PC-9 (cell line): ENCODE results near the gene TMIGD2. TPM values are rescaled to one million over a fixed set of nuclear protein-coding genes. Genes with fewer than 3 reads are reported as not detected.

ENCODE experiments used
- BruUV-seq: library from RNA; stranded (reverse); fragments of 400-500 nt; replicated peaks from 2 replicates; lab custom pipeline; 2021; lab: Mats Ljungman, UMichigan
- CTCF ChIA-PET: fragments of 300-600 bp; sonication (Branson Sonifier 250); formaldehyde crosslinking; loops from one replicate; lab custom pipeline; 2022; ENCODE audit warnings: antibody characterized with exemption; lab: Charles Lee
- POLR2A ChIA-PET: fragments of 300-600 bp; sonication (Branson Sonifier 250); formaldehyde crosslinking; loops from one replicate; lab custom pipeline; 2022; ENCODE audit warnings: antibody characterized with exemption; ENCODE audit not compliant: unreplicated experiment; lab: Charles Lee
- DNase-seq, 2 experiments: peaks; one replicate each; pipeline versions ENCODE4 v3.0.0 to v3.0.0-alpha.2; 2015 to 2022; ENCODE audit warnings: mixed read lengths in 1 of 2
- H2AFZ ChIP-seq: fragments of 200-600 bp; sonication (generic); 2 replicates; pipeline ENCODE4 v1.8.1; 2017; ENCODE audit warnings: antibody characterized with exemption
- H3F3A ChIP-seq: fragments of 200-600 bp; sonication (generic); 2 replicates; pipeline ENCODE4 v1.8.1; 2017; ENCODE audit warnings: antibody characterized with exemption, mild to moderate bottlenecking, low read depth; ENCODE audit not compliant: insufficient read depth
- H3K27ac ChIP-seq: fragments of 200-600 bp; sonication (generic); 2 replicates; pipeline ENCODE4 v1.6.1; 2016; ENCODE audit warnings: mixed run types
- H3K27me3 ChIP-seq: fragments of 200-600 bp; sonication (generic); 2 replicates; pipeline ENCODE4 v1.6.1; 2016; ENCODE audit warnings: low read depth, mixed run types; ENCODE audit not compliant: insufficient read depth
- H3K36me3 ChIP-seq: fragments of 200-600 bp; sonication (generic); 2 replicates; pipeline ENCODE4 v1.6.1; 2016; ENCODE audit warnings: low read depth, mixed run types
- H3K4me1 ChIP-seq: fragments of 200-600 bp; sonication (generic); replicated peaks from 2 replicates; pipeline ENCODE4 v1.6.1; 2016; ENCODE audit warnings: mixed run types; ENCODE audit not compliant: insufficient read depth
- H3K4me2 ChIP-seq: fragments of 200-600 bp; sonication (generic); 2 replicates; pipeline ENCODE4 v1.6.1; 2017; ENCODE audit warnings: mixed run types
- H3K4me3 ChIP-seq: fragments of 200-600 bp; sonication (generic); 2 replicates; pipeline ENCODE4 v1.6.1; 2016; ENCODE audit warnings: mixed run types
- H3K79me2 ChIP-seq: fragments of 200-600 bp; sonication (generic); 2 replicates; pipeline ENCODE4 v1.6.1; 2017; ENCODE audit warnings: low read depth, mixed run types
- H3K9me2 ChIP-seq: fragments of 200-600 bp; sonication (generic); 2 replicates; pipeline ENCODE4 v1.8.1; 2017; ENCODE audit warnings: mild to moderate bottlenecking; ENCODE audit not compliant: insufficient read depth
- H3K9me3 ChIP-seq: fragments of 200-600 bp; sonication (generic); 2 replicates; pipeline ENCODE4 v1.8.1; 2016; ENCODE audit warnings: low read depth; ENCODE audit not compliant: insufficient read depth
- H4K20me1 ChIP-seq: fragments of 200-600 bp; sonication (generic); 2 replicates; pipeline ENCODE4 v1.8.1; 2017; ENCODE audit not compliant: insufficient read depth
- EZH2 ChIP-seq: fragments of 200-600 bp; sonication (generic); IDR thresholded peaks from 2 replicates; pipeline ENCODE4 v1.8.0; 2017; ENCODE audit warnings: antibody characterized with exemption, low read depth
- intact Hi-C: fragments of 100-400 bp; cut with micrococcal nuclease; formaldehyde crosslinking; loops from one replicate; pipeline ENCODE4 v1.10.0; 2022; ENCODE audit not compliant: unreplicated experiment
- total RNA-seq: library from RNA; stranded (reverse); gene quantifications from 2 replicates; pipeline ENCODE4 v1.2.3, GENCODE V29; 2021
- TF ChIP-seq, protein P1 (sequence below): fragments of 200-600 bp; sonication (generic); conservative IDR thresholded peaks from 2 replicates; pipeline ENCODE4 v1.6.1; 2017; ENCODE audit warnings: mixed run types, antibody characterized with exemption, mild to moderate bottlenecking, moderate library complexity

TMIGD2 gene
- total RNA-seq, 1 experiment from 2014 or later = not detected

DNA sequence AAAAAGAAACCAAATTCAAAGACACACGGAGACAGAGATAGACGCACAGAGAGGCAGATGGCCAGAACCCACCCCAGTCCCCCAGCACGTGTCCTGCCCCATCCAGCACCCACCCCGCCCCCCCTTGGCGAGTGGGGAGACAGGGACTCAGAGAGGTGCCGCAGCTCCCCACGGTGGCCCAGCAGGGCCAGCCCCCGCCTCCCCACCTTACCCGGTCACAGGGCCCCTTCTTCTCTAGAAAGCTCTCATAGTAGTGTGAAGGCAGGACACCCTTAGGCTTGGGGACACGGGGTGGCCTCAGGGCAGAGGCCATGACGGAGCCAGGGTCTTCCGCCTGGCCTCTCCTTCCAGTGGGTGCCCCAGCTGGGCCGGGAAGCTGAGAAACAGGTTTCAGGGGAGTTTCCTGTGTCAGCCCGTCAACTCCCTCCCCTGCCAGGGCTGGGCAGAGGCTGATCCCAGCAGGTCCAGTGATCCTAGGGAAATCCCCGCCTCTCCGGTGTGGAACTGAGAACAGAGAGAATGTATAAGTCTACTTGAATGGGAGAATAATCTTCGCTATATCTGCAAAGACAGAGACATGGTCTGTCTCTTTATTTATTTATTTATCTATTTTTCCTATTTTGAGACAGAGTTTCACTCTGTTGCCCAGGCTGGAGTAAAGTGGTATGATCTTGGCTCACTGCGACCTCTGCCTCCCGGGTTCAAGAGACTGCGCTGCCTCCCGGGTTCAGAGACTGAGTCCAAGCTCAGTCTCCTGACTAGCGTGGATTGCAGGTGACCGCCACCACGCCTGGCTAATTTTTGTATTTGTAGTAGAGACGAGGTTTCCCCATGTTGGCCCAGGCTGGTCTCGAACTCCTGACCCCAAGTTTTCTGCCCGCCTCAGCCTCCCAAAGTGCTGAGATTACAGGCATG lies 36.5 kb upstream of the TMIGD2 start, which contains the start of gene STAP2:
Gene STAP2 (minus strand): TSS at position 387 of the 915 bp plus-strand sequence. CDS start 74 bp downstream, at position 313.
- Histone ChIP-seq H3K9me3 (no peaks in the 10 kb centered on the region), H3F3A (no peaks in the 10 kb centered on the region), H3K27me3 (no peaks in the 10 kb centered on the region), H3K36me3 (no peaks in the 10 kb centered on the region), H3K4me3 (peak within 1 kb of the TSS; percentile 64), H3K27ac (no peak within 1 kb of the TSS), H3K9me2 (no peaks in the 10 kb centered on the region), H2AFZ (peak within 1 kb of the TSS; percentile 75), H3K4me1 (no peaks in the 10 kb centered on the region), H3K79me2 (no peaks in the 10 kb centered on the region), H4K20me1 (no peaks in the 10 kb centered on the region), H3K4me2 (peak within 1 kb of the TSS; percentile 91)
- TF ChIP-seq, protein P1, sequence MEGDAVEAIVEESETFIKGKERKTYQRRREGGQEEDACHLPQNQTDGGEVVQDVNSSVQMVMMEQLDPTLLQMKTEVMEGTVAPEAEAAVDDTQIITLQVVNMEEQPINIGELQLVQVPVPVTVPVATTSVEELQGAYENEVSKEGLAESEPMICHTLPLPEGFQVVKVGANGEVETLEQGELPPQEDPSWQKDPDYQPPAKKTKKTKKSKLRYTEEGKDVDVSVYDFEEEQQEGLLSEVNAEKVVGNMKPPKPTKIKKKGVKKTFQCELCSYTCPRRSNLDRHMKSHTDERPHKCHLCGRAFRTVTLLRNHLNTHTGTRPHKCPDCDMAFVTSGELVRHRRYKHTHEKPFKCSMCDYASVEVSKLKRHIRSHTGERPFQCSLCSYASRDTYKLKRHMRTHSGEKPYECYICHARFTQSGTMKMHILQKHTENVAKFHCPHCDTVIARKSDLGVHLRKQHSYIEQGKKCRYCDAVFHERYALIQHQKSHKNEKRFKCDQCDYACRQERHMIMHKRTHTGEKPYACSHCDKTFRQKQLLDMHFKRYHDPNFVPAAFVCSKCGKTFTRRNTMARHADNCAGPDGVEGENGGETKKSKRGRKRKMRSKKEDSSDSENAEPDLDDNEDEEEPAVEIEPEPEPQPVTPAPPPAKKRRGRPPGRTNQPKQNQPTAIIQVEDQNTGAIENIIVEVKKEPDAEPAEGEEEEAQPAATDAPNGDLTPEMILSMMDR = no peak
- no peak for TF ChIP-seq EZH2
- ChIA-PET CTCF (interaction anchor here (0.6 to 1.2 kb wide), 2 partner anchors 10 to 14 kb away, joined by 3 to 10 read pairs; no protein-coding TSS in a partner anchor), POLR2A (interaction anchor here (0.6 to 0.7 kb wide), 3 partner anchors 60 to 134 kb away, joined by 4 to 9 read pairs (median 7); no protein-coding TSS in a partner anchor)
- peak; percentile 68 to 70 for DNase-seq
- no TSS peak for BruUV-seq
- intact Hi-C loops = no loop called here

DNA sequence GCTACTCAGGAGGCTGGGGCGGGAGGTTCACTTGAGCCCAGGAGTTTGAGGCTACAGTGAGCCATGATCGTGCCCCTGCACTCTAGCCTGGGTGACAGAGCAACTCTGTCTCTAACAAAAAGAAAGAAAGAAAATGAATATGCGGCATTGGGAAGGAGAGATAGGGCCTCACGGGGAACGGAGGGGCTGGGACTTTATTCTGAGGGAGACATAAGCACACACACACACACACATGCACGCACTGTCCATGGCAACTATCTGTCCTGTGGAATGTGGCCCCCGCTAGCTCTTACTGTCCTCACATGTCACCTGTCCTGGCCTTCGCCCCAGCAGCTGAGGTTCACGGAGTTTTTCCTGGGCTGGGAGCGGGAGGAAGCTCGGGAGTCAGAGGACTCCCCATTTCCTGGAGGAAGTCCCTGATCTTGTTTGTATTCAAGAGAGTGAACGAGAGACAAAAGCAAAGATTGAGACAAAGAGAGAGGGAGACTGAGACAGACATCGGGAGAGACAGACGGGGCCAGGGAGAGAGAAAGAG lies 35.8 kb upstream of the TMIGD2 start:
- Histone ChIP-seq H3F3A (no peaks in the 10 kb centered on the region), H3K36me3 (no peaks in the 10 kb centered on the region), H3K4me1 (no peaks in the 10 kb centered on the region), H3K79me2 (no peaks in the 10 kb centered on the region), H3K4me3 (peak overlapping the region; percentile 64), H4K20me1 (no peaks in the 10 kb centered on the region), H3K27me3 (no peaks in the 10 kb centered on the region), H2AFZ (peak overlapping the region; percentile 75), H3K9me3 (no peaks in the 10 kb centered on the region), H3K27ac (no peak overlapping the region), H3K4me2 (peak overlapping the region; percentile 91), H3K9me2 (no peaks in the 10 kb centered on the region)
- no peak for DNase-seq
- ChIA-PET CTCF (interaction anchor here (1.2 kb wide), 1 partner anchor 15 kb away, joined by 3 read pairs; no protein-coding TSS in a partner anchor), POLR2A (interaction anchor here (0.6 to 0.7 kb wide), 3 partner anchors 61 to 134 kb away, joined by 4 to 9 read pairs (median 7); no protein-coding TSS in a partner anchor)
- intact Hi-C loops = no loop called here
- no TSS peak for BruUV-seq
- TF ChIP-seq EZH2 = no peak

DNA sequence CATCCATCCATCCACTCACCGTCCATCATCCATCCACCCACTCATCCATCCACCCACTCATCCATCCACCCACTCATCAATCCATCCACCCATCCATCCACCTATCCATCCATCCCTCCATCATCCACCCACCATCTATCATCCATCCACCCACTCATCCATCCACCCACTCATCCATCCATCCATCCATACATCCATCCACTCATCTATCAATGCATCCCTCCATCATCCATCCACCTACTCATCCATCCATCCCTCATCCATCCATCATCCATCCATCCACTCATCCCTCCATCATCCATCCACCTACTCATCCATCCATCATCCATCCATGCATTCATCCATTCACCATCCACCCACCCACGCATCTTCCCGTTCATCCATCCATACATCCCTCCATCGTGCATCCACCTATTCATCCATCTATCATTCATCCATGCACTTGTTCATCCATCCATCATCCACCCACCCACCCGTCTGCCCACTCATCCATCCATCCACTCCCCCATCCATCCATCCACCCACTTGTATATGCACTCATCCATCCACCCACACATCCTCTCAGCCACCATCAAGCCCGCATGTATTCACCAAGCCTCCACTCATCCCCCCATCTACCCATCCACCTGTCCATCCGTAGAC lies 32.9 kb upstream of the TMIGD2 start:
- Histone ChIP-seq H4K20me1 (no peaks in the 10 kb centered on the region), H3K79me2 (no peaks in the 10 kb centered on the region), H3K9me3 (no peaks in the 10 kb centered on the region), H3K27ac (no peak overlapping the region), H3K4me3 (no peak overlapping the region), H3F3A (no peaks in the 10 kb centered on the region), H3K27me3 (no peaks in the 10 kb centered on the region), H3K4me2 (no peak overlapping the region), H3K4me1 (no peaks in the 10 kb centered on the region), H2AFZ (no peak overlapping the region), H3K36me3 (no peaks in the 10 kb centered on the region), H3K9me2 (no peaks in the 10 kb centered on the region)
- DNase-seq = no peak
- no TSS peak for BruUV-seq
- POLR2A ChIA-PET = no interaction called here
- intact Hi-C loops = no loop called here
- CTCF ChIA-PET = no interaction called here
- TF ChIP-seq, protein P1 = no peak
- no peak for TF ChIP-seq EZH2
